Memory B cell (primary cell): ENCODE measurements around the gene DES.

ENCODE experiments used
- ATAC-seq: fragments of 150-1000 bp; cut with Tn5 transposase; 2 replicates; pipeline ENCODE4 v1.10.0; 2021; ENCODE audit warnings: low read depth, mild to moderate bottlenecking, moderate library complexity
- DNase-seq, 2 donors: peaks; one replicate each; pipeline ENCODE4 v3.0.0; 2022; ENCODE audit warnings: low spot score in 2 of 2
- H3K27ac Mint-ChIP-seq: one replicate; pipeline ENCODE4 v1.8.0; 2022; ENCODE audit warnings: mild to moderate bottlenecking, moderate library complexity, mixed read lengths
- H3K27me3 Mint-ChIP-seq: one replicate; pipeline ENCODE4 v1.8.0; 2022; ENCODE audit warnings: mixed read lengths
- H3K36me3 Mint-ChIP-seq: one replicate; pipeline ENCODE4 v1.8.0; 2022; ENCODE audit warnings: mild to moderate bottlenecking, mixed read lengths
- H3K4me1 Mint-ChIP-seq: one replicate; pipeline ENCODE4 v1.8.0; 2022; ENCODE audit warnings: mixed read lengths
- H3K4me3 Mint-ChIP-seq: one replicate; pipeline ENCODE4 v1.8.0; 2022; ENCODE audit warnings: mild to moderate bottlenecking, moderate library complexity, mixed read lengths
- H3K9me3 Mint-ChIP-seq: one replicate; pipeline ENCODE4 v1.8.0; 2022; ENCODE audit warnings: mixed read lengths

The DES gene

GRCh38 chr2:219434718-219435525, 16.7 kb downstream of the DES start, which contains the start of gene SPEG:
Gene SPEG, plus strand, starts transcription at chr2:219434843. Its CDS starts 135 bp downstream, at chr2:219434978.
- DNase-seq: no peak
- Mint-ChIP-seq H3K9me3 (no peaks in the 10 kb centered on the region), H3K4me3 (no peak within 1 kb of the TSS), H3K27me3 (peaks cover 15% of the 10 kb centered on the region), H3K4me1 (no peaks in the 10 kb centered on the region), H3K27ac (no peak within 1 kb of the TSS), H3K36me3 (no peaks in the 10 kb centered on the region)
- ATAC-seq: no peak

DNA sequence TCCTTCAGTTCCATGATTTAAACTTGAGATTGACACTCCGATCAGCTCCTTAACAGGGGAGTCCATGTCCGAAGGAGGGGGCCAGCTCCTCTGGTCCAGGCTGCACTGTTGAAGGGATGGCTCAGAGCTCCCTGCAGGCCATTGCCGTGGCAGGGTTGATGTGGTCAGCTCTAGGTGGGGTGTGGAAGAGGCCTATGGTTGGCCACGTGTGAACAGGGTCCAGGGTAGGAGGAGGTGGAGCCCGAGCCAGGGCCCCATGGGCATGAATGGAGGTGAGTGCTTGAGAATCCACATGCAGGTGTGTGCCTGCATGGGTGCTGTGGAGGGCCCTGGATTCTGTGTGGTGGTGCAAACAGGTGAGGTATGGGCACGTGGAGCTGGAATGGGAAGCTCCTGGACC, 17.5 kb downstream of the DES start:
- Mint-ChIP-seq H3K9me3 (no peaks in the 10 kb centered on the region), H3K36me3 (no peaks in the 10 kb centered on the region), H3K27ac (no peak overlapping the region), H3K27me3 (peaks cover 15% of the 10 kb centered on the region), H3K4me3 (no peak overlapping the region), H3K4me1 (no peaks in the 10 kb centered on the region)
- DNase-seq: no peak
- no peak for ATAC-seq

DNA sequence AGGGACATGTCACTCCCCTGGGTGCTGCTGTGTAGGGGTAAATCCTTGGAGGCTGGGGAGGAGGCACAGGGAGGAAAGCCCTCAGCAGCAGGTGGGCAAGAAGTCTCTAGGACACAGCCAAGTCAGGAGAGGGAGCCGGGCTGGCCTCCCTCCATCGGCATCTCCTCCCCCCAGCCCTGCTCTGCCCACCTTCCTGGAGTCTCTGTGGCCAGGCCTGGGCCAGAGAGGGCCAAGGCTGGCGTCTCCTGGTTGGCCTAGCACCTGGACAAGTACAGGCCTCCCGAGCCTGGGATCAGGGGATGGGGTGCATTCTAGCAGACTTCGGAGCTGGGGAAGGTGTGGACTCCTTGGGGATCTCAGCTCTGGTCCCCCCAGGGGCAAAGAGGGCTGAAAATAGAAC, 18.3 kb downstream of the DES start:
- Mint-ChIP-seq H3K9me3 (no peaks in the 10 kb centered on the region), H3K27me3 (peaks cover 14% of the 10 kb centered on the region), H3K36me3 (no peaks in the 10 kb centered on the region), H3K27ac (no peak overlapping the region), H3K4me1 (peaks cover 4% of the 10 kb centered on the region), H3K4me3 (no peak overlapping the region)
- no peak for ATAC-seq
- no peak for DNase-seq

DNA sequence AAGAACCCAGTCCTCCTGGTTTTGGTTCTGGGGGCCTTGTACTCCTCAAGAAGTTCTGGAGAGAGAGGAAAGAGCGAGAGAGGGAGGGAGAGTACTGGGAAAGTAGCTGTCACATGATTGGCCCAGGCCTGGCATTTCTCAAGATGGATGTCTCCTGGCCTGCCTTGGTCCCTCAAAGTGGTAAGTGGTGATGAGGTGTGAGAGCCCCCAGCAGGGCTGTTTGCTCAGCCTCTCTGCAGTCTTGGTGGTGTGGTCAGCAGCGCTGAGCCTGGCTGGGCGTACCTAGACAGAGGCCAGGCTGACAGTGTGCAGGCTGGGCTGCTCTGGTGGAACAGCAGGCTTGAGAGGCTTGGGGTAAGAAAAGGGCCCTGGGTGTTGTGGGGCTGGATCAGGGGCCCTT, 19.0 kb downstream of the DES start:
- Mint-ChIP-seq H3K27ac (no peak overlapping the region), H3K36me3 (no peaks in the 10 kb centered on the region), H3K27me3 (peaks cover 14% of the 10 kb centered on the region), H3K9me3 (no peaks in the 10 kb centered on the region), H3K4me1 (peaks cover 5% of the 10 kb centered on the region), H3K4me3 (no peak overlapping the region)
- DNase-seq (no peak), ATAC-seq (no peak)

GRCh38 chr2:219437690-219438206, 19.6 kb downstream of the DES start:
- Mint-ChIP-seq H3K9me3 (no peaks in the 10 kb centered on the region), H3K4me1 (peaks cover 9% of the 10 kb centered on the region), H3K36me3 (no peaks in the 10 kb centered on the region), H3K27me3 (peaks cover 15% of the 10 kb centered on the region), H3K27ac (no peak overlapping the region), H3K4me3 (no peak overlapping the region)
- DNase-seq (no peak), ATAC-seq (no peak)

DNA sequence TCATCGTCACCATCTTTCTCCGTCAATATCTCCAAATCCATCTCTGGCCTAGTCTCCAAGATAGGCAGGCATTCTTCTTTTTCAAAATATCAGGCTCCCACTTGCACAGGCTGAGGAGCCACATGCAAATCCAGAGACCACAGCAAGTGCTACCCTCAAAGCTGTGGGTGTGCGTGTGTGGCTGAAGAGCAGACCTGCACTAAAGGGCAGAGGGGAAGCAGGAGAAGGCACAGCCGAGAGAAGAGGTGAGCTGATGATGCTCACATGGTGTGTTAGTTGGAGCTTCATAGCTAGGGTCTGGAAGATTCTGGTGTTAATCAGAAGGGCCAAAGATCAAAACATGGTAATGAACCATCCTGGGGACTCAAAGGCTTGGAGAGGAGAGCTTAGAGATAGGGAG, 20.3 kb downstream of the DES start:
- H3K27me3 Mint-ChIP-seq: peaks cover 18% of the 10 kb centered on the region
- H3K4me1 Mint-ChIP-seq: peaks cover 12% of the 10 kb centered on the region
- DNase-seq: no peak
- no peak for ATAC-seq
- H3K4me3 Mint-ChIP-seq: no peak overlapping the region
- no peaks in the 10 kb centered on the region for H3K9me3 Mint-ChIP-seq
- H3K36me3 Mint-ChIP-seq: no peaks in the 10 kb centered on the region
- H3K27ac Mint-ChIP-seq: no peak overlapping the region

DNA sequence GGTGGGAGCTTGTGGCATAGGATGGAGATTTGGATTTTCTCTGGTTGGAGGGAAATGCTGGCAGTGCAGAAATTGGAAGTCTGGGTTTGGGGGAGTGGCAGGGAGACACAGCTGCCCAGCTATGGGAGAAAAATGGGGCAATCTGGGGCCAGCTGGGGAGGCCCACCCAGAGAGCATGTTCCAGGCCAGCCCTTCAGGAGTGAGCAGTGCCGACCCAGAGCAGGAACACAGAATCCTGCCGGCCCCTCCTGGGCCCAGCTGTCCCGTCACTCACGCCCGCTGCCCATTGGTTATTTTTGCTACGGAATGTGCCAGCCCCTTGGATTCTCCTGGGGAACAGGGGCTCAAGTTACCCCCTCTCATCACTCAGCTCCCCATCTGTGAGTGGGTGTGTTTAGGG, 21.3 kb downstream of the DES start:
- no peak for DNase-seq
- peaks cover 12% of the 10 kb centered on the region for H3K4me1 Mint-ChIP-seq
- H3K4me3 Mint-ChIP-seq: no peak overlapping the region
- no peak overlapping the region for H3K27ac Mint-ChIP-seq
- peaks cover 19% of the 10 kb centered on the region for H3K27me3 Mint-ChIP-seq
- H3K9me3 Mint-ChIP-seq: no peaks in the 10 kb centered on the region
- no peaks in the 10 kb centered on the region for H3K36me3 Mint-ChIP-seq
- ATAC-seq: no peak

DNA sequence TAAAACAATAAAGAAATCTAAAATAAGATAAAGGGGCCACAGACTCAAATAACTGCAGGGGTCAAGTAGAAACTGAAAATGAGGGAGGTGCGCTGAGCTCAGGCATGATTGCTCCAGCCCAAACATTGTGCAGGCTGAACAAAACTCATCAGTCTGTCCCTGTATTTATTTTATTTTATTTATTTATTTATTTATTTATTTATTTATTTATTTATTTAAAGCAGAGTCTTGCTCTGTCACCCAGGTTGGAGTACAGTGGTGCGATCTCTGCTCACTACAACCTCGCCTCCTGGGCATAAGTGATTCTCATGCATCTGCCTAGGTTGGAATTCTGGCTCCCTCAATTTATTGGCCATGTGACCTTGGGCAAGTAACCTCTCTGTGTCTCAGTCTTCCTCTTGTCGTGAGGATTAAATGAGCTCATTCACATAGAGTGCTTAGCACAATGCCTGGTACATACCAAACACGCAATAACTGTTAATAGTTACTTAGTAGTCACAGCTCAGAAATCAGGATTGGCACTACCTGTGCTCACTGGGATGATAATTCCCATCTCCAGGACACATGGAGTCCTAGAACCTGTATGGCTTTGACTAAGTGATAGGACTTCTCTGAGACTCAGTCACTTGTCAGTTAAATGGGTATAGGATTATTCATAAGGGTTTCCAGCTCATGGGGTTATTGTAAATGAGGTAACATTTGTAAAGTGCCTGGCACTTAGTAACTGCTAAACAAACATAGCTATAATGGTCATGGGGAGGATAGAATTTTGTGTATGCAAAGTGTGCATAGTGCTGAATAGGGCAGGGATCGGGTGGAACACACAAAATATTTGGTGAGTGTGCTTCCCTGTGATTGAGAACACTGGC, 22.4 kb downstream of the DES start:
- ATAC-seq: peak; percentile 38

GRCh38 chr2:219441451-219442255, 23.5 kb downstream of the DES start:
- Mint-ChIP-seq H3K9me3 (no peaks in the 10 kb centered on the region), H3K4me3 (peak overlapping the region; percentile 82), H3K36me3 (no peaks in the 10 kb centered on the region), H3K27me3 (peaks cover 22% of the 10 kb centered on the region), H3K27ac (no peak overlapping the region), H3K4me1 (peaks cover 12% of the 10 kb centered on the region)
- peak; percentile 44 for ATAC-seq
- DNase-seq: no peak

More for the DNA sequence above, 22.4 kb downstream of the DES start:
- Mint-ChIP-seq H3K27me3 (peaks cover 23% of the 10 kb centered on the region), H3K4me1 (peaks cover 12% of the 10 kb centered on the region), H3K27ac (no peak overlapping the region), H3K36me3 (no peaks in the 10 kb centered on the region), H3K4me3 (peak overlapping the region; percentile 82), H3K9me3 (no peaks in the 10 kb centered on the region)
- no peak for DNase-seq

- Mint-ChIP-seq H3K4me1 (peaks cover 12% of the 10 kb centered on the region), H3K36me3 (no peaks in the 10 kb centered on the region), H3K27ac (no peak overlapping the region), H3K27me3 (peaks cover 22% of the 10 kb centered on the region), H3K9me3 (no peaks in the 10 kb centered on the region), H3K4me3 (peak overlapping the region; percentile 82)
- ATAC-seq (no peak), DNase-seq (no peak)
Observed at GRCh38 chr2:219442256-219443015, 24.3 kb downstream of the DES start.

GRCh38 chr2:219443016-219443696, 25.0 kb downstream of the DES start:
- no peaks in the 10 kb centered on the region for H3K9me3 Mint-ChIP-seq
- no peak for DNase-seq
- H3K36me3 Mint-ChIP-seq: no peaks in the 10 kb centered on the region
- H3K27me3 Mint-ChIP-seq: peaks cover 22% of the 10 kb centered on the region
- H3K4me1 Mint-ChIP-seq: peaks cover 12% of the 10 kb centered on the region
- peak overlapping the region; percentile 82 for H3K4me3 Mint-ChIP-seq
- ATAC-seq: no peak
- H3K27ac Mint-ChIP-seq: no peak overlapping the region

- Mint-ChIP-seq H3K4me3 (no peak overlapping the region), H3K36me3 (no peaks in the 10 kb centered on the region)
Observed at GRCh38 chr2:219443697-219444023, 25.5 kb downstream of the DES start.

More at GRCh38 chr2:219443697-219444023, 25.5 kb downstream of the DES start:
- no peaks in the 10 kb centered on the region for H3K9me3 Mint-ChIP-seq
- ATAC-seq: no peak
- H3K27ac Mint-ChIP-seq: no peak overlapping the region
- H3K27me3 Mint-ChIP-seq: peaks cover 22% of the 10 kb centered on the region
- DNase-seq: no peak
- peaks cover 12% of the 10 kb centered on the region for H3K4me1 Mint-ChIP-seq
